Cortex of kidney (tissue), 1 donor: ENCODE data around the gene KRT14.
"Not testable (repeated sequence)": the region's sequence is repeated elsewhere in the genome, so short reads cannot be mapped to it uniquely, and the experiment has no call there.

ENCODE experiments used
- DNase-seq: peaks from one replicate; lab custom pipeline; 2025; lab: John Stamatoyannopoulos, UW

KRT14 gene

GRCh38 chr17:41579484-41580243, 7.0 kb downstream of the KRT14 start:
- no peak for DNase-seq

DNA sequence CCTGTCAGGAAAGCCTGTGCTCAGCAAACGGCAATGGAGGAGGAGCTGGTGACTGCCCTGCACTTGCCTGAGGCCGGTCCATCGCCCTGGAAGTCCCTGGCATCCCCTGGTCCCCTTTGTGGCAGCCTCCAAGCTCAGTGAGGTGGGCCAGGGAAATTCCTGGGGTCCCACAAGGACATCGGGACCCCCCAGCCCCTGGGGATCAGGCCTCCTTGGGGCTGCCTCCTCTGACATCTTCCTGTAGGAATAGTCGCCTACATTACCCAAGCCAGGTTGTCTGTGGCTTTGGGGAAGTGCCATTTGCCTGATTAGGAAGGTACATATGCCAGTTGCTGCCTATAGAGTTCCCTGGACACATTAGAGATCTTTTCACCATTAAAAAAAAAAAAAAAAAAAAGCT, 7.7 kb downstream of the KRT14 start:
- DNase-seq, result no peak

DNA sequence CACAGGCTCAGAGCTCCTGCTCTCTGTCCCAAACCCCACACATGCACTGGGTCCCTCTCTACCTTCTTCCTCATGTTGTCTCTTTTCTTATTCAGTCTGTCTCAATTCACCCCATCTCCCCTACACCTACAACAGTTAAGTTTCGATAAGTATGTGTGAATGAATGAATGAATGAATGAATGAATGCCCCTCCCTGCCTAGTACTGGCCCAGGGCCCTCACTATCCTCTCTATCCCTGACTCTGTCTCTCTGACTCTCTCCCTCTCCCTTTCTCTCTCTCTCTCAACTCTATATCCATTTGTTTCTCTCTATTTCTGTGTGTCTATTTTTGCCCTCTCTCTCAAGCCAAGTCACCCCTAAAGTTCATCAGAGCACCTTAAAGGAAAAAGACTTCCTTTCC, 8.2 kb downstream of the KRT14 start:
- no peak for DNase-seq

DNA sequence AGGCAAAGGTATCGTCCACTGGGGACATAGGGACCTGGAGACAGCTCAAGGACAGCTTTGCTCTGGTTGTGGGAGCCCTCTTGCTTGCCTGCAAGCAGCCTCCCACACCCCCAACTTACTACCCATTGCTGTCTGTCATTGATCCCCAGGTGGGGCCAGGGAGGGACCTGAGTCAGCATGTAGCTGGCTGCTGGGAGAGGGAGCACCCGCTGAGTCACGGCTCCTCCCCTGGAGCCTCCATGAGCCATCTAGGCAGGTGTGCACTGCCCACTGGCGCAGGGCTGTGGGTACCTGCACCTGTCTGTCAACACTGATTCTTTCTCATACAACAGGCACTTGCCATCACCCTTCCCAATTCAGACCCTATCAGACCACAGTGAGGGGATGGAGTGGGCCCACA, 10.0 kb downstream of the KRT14 start:
- not testable (repeated sequence) for DNase-seq

DNA sequence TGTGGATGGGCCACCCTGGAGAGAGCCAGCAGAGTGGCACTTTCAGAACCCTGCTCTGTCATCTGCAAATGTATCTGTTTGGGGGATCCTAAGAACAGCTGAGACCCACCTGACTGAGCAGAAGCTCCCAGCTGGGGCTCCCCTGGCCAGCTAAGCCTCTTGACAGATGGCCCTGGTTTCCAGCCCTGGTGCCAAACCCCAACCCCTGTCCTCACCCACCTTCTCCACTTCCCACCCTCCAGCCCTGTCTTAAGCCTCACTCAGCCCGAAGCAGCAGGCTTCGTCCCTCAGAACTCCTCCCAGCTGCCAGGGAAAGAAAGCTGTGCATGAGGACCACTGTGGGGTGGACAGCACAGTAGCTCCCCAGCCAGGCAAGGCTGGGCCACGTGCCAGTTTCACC, 11.4 kb downstream of the KRT14 start:
- DNase-seq, result no peak

DNA sequence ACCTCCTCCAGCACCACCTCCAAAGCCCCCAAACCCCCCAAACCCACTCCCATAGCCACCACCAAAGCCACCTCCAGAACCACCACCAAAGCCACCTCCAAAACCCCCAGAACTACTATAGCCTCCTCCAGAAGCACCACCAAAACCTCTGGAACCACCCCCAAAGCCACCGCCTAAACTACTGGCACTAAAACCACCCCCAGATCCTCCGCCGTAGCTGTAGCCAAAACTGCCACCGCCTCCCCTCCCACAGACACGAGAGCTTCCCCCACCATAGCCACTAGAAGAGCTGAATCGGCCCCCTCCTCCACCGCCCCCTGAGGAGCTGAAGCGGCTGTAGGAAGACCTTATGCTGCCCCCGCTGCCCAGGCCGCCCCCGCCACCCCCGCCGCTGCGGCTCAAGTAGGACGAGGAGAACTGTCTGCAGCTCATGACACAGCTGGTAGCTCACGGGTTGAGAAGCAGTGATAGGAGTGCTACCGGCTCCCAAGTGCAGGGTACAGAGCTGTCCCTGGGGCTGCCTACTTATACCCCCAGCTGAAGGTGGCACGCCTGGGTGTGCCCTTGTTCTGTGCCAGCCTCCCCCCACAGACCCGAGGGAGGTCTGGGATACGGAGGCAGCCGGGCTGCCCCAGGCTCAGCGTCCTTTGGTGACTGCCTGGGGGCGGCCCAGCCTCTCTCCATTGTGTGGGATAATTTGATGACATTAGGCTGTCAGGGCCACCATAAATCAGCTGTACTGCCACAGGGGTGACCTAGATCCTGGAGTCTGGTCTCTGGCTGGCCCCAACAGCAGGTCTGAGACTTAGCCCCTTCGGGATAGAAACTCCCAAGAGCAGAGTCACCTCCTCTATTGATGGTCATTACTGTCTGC, 14.9 kb downstream of the KRT14 start, which contains the start of gene KRT9:
Gene KRT9, minus strand, starts transcription at position 499 of the 874 bp plus-strand sequence. Its CDS starts 67 bp downstream, at position 432.
- DNase-seq, result no peak

- DNase-seq, result no peak
Observed at GRCh38 chr17:41567317-41567716, 19.4 kb downstream of the KRT14 start.

- no peak for DNase-seq
Observed at GRCh38 chr17:41565338-41565737, 21.4 kb downstream of the KRT14 start.

DNA sequence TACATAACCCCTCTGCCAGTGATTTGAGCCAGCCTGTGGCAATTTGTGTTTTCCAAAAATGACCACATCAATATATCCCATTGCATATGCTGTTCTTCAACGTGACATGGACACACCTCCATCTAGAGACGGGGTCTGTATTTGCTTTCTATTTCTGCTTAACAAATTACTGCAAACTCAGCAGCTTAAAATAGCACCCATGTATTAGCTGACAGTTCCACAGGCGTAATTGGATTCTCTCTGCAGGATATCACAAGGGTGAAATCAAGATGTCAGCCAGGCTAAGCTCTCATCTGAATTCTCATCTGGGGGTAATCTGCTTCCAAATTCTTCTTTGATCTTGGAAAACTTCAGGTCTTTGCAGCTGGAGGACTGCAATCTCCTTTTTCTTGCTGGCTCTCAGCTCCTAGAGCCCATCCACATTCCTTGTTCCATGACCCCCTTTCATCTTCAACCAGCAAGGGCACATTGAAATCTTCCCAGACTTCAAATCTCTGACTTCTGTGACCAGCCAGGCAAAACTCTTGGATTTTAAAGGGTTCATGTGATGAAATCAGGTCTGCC, 23.0 kb downstream of the KRT14 start:
- no peak for DNase-seq

DNA sequence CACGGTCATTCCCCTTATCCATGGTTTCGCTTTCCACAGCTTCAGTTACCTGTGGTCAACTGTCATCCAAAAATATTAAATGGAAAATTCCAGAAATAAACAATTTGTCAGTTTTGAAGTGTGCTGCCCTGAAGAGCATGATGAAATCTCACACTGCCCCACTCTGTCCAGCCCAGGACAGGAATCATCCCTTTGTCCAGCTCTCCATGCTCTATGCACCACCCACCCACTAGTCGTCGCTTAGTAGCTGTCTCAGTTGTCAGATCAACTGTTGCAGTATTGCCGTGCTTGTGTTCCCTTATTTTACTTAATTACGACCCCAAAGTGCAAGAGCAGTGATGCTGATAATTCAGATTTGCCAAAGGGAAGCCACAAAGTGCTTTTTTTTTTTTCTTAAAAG, 25.1 kb downstream of the KRT14 start:
- DNase-seq, result no peak

GRCh38 chr17:41559548-41559947, 27.1 kb downstream of the KRT14 start:
- DNase-seq, result no peak

DNA sequence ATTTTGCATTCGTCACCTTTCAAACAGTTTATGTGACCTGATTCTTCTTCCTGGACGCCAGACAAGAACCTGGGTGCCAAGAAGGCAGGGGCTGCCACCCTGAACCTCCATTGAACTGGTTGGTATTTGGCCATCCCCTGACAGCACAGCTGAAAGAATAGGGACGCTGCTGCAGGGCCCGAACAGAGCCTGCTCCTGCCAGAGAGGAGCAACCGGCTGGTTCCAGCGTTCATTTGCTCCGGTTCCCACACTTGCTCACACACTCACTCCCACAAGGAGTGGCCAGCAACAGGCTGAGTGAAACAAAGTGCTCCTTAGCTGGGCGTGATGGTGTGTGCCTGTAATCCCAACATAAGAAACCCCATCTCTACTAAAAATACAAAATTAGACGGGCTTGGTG, 29.8 kb downstream of the KRT14 start:
- DNase-seq, result no peak

- no peak for DNase-seq
Observed at GRCh38 chr17:41556306-41556705, 30.4 kb downstream of the KRT14 start.

GRCh38 chr17:41555105-41555887, 31.4 kb downstream of the KRT14 start:
- no peak for DNase-seq

DNA sequence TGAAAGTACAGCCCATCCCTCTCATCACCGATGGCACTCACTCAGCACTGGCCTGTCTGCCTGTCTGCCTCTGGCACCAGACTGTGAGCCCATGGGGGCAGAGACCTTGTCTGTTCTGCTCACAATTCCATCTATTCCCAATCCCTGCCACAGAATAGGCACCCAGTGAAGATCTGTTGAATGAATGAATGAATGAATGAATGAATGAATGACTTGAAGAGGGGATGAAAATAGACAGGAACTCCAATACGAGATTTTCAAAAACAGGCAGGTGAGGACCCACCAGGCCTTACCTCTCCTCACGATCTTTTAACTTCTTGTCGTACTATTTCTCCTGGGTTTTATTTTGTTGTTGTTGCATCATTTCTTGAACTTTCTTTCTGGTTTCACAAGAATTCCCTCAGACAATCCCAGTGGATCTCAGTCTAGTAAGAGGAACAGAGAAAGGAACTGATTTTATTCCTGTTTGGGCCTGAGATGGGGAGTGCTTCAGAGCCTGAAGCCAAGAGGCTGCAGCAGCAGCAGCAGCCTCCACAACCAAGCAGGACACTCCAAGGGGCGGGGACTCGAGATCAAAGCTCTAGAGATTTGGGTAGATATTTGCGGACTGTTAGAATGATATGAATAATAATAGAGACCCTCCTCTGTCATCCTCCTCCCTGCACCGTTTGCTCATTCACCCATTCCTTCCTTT, 32.6 kb downstream of the KRT14 start:
- DNase-seq, result no peak

GRCh38 chr17:41553176-41553575, 33.5 kb downstream of the KRT14 start:
- DNase-seq, result no peak

- DNase-seq, result no peak
Observed at GRCh38 chr17:41552455-41552854, 34.2 kb downstream of the KRT14 start.

DNA sequence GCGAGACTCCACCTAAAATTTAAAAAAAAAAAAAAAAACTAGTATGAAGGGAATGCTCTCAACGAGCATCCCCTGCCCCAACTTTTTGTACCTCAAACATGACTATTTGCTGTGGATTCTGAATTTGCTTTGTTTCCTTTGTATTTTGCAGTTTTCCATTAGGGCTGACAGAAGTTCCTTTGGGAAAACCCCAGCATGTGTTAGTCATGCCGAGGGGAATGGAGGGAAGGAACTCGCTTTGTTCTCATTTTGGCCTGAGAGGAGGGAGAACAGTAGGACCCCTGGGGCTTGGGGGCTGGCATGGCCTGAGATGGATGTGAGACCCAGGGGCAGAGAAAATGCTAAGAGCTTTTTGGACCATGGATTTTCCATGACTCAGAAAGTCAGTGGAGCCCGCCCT, 35.3 kb downstream of the KRT14 start:
- no peak for DNase-seq

GRCh38 chr17:41549596-41550039, 37.1 kb downstream of the KRT14 start:
- DNase-seq, result no peak

DNA sequence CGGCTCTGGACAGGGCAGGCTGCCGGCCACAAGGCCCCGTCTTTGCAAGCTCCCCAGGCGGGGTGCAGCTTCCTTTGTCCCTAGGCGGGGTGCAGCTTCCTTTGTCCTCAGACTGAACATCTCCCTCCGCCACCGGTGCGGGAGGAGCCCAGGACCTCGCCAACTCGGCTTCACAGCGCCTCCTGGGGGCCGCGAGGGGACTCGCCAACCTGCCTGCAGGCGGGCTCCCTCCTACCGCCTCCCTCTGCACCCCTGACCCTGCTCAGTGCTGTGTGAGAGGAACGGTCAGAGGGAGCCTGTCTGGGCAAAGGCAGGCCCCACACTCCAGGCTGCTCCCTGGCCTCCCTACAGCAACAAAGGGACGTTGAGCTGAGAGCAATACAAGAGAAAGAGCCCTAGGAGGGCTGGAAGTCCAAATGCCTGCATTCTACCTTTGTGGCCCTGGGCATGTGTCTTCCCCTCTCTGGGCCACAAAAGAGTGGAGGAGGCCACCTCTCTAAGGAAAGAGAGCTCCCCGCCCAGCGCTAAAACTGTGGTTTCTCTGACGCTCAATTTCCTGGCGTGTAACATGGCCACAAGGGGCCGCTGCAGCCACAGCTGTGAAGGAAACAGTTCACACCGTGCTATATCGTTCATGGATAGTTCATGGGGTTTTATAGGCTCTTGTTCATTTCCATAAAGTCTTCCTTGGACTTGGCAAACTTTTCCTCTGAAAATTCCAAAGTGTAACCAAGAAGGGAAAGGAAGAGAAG, 37.7 kb downstream of the KRT14 start:
- DNase-seq, result no peak
